Measurements from ENCODE around the gene HOXB2.
"Not testable (repeated sequence)": the region's sequence is repeated elsewhere in the genome, so short reads cannot be mapped to it uniquely, and the experiment has no call there.

The HOXB2 gene

DNA sequence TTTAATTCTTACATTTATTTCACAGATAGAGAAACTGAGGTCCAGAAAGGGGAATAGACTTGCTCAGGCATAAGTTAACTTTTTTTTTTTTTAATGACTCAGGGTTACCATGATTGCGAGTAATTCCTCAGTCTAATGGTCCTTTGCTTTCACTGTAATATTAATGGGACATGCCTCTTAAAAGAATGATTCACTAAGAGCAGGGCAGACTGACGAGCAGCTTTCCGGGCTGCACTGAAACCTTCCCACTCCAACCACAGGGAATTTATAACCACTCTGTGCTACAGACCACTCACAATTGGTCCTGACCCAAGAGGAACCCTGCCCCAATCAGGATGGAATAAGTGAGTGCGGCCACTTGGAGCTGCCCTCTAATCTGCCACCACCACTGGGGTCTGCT is 5.7 kb downstream of the HOXB2 start:
- FAIRE-seq, result no peak

DNA sequence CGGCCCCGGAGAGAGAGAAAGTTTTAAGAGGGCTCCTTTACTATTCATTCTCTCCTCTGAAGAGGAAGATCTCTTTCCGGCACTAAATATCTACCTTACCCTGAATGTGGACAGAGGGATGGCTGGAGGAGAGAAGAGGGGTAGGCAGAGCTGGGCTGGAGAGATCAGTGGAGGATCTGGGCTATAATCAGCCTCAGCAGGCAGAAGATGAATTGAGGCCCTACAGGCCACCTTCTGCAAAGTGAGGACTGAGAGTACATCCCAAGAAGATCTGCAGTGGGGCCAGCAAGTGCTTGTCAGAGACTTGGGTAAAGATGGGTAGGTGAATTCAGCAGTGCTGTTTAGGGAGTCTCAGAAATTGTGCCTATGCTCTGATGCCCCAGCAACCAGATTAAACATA is 7.6 kb downstream of the HOXB2 start:
- no peak for FAIRE-seq

DNA sequence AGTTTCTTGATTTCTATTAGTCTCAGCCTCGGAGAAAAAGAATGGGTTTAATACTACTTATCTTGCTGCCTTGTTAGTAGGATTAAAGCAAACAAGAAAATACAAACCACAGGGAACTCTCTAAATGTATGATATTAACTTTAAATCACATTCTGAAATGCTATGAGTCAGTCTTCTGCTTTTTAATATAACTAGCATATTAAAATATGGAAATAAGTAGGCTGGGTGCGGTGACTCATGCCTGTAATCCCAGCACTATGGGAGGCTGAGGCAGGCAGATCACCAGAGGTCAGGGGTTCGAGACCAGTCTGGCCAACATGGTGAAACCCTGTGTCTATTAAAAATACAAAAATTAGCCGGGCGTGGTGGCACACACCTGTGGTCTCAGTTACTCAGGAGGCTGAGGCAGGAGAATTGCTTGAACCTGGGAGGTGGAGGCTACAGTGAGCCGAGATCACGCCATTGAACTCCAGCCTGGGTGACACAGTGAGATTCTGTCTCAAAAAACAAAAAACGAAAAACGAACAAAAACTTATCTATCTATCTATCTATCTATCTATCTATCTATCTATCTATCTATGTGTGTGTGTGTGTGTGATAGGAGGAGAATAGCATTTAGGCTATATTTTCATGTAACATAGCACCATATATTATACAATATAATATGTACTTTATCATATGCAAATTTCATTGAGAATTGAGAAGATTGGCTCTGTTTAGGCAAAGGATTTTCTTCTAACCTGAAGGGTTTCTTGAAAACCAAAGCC is 8.9 kb downstream of the HOXB2 start:
- FAIRE-seq, result not testable (repeated sequence)

DNA sequence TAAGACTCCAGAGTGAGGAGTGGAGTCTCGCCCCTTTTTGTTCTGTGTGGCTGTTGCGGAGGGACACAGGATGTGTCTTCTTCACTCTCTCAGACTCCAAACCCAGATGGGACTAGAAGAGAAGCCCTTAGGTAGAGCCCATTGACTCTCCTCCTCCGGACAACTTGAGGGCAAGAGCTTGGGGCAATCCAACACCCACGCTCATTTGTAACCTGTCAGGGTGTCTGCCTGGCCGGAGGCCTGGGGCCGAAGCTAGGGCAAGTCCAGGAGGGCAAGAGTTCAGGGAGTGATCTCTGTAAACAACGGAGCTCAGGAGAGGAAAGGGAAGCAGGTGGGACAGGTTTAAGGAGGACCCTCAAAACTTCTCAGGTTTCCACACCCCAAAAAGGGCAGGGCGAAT is 12.6 kb downstream of the HOXB2 start:
- FAIRE-seq, result no peak

DNA sequence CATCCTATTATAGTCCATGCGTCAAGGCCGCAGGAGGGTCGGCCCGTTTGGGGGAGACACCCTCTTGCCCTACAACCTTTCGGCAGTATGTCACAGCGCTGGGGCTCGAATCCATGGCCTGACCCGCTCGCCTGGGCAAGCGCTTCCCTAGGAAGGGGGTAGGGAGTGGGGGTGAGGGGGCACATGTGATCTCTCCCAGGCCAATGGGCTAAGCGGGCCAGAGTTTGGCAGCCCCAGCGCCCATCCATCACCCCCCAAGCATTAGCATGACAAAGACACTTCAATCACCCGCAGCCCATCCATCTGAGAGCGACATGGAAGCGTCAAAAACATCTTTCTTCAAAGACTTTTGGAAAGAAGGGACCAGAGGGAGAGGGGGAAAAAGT is 14.0 kb downstream of the HOXB2 start, which contains the start of gene HOXB1:
TSS of gene HOXB1 (minus strand) at position 125 of the 386 bp plus-strand sequence. CDS start at position 18, 107 bp downstream.
- FAIRE-seq, result no peak

DNA sequence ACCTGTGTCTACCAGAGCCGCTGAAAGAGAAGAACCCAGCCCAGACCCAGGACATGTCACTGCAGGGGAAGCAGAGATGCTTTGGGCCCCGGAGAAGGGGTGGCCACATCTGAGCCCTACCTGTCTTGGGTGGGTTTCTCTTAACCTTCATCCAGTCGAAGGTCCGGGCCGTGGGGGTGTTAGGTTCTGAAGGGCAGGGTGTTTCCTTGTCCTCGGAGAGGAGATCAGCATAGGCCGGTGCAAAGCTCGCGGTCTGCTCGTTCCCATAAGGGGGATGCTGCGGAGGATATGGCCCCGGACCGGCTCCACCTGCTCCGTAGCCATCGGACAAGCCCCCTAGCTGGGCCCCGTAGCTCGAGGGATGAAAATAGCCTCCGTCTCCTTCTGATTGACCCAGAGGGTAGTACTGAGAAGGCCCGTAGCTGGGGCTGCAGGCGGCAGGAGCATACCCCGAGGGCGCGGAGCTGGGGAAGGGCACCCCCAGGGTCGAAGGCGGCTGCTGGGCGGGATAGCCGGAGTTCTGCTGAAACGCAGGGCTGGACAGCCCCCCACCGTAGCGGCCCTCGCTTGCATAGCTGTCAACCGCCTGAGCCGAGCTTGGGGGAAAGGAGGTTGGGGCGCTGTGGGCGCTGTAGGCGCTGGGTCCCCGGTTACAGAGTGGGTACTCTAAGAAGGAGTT is 14.6 kb downstream of the HOXB2 start:
- FAIRE-seq, result no peak

DNA sequence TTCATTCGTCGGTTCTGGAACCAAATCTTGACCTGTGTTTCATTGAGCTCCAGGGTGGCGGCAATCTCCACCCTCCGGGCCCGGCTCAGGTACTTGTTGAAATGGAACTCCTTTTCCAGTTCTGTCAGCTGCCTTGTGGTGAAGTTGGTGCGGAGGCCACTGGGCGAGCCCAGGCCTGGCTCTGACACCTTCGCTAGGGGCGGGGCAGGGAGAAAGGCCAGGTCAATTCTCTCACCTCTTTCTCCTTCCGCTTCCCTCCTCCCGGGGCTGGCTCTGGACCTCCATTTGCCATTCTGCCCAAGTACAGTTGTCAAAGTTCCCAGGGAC is 15.3 kb downstream of the HOXB2 start:
- no peak for FAIRE-seq

DNA sequence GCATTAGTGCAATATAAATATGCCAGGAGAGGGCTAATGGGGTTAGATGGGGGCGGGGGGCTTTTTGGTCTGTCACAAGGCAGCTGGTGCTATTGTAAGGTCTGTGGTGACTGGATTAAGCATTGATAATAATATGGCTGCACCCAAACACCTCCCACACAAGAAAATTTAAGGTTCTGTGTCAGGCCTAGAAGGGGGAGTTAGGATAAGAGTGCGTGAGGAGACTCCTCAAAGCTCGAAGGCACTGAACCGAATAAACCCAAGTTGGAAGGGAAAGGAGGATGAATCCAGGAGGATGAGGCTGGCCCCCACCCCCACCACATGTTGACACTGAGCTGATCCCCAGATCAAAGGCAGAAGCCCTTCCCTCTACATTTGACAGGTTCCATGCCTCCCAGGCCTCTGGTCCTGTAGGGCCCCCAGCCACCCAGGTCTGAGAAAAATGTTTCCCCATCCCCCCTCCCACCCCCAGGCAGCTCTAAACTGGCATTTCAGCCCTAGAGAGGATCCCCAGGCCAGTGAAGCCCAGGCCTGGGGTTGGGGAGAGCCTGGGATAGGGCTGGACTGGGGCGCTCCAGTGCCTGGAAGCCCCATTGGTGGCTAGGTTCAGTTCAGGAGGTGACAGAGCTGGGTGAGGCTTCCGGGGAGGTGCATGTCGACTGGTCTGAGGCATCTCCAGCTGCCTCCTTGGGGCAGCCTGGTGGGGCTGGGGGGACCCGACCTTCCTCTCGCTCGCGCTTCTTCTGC is 15.8 kb downstream of the HOXB2 start:
- no peak for FAIRE-seq

DNA sequence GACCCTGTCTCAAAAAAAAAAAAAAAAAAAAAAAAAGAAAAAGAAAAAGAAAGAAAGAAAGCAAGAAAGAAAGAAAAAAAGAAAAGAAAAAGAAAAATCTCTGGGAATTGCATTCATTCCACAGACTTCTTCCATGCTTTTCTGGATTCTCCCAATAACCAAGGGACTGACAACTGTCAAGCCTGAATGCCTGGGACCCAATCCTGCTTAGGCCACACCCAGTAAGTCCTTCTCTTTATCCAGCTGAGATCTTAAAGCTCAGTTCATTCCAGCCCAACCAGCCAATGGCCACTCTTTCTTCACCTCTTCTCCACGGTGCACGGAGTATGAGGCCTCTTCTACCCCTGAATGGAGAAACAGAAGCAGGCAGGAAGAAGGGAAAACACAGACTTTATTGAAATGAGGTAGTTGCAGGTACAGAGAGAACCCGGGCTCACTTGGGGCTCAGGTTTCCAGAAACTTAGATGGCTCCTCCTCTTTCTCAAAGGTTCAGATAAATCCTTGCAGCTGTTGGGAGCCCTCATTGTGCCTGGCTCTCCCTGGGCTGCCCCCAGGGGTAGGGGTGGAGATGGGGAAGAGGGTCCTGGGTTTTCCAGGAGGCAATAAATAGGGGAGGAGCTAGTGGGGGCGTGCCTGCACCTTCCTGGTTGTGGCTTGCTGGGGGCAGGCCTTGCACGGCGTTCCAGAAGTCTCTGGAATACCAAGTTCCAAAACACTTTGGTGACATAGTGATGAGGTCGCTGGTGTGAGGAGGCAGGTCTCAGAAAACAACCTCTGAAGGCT is 16.6 kb downstream of the HOXB2 start:
- FAIRE-seq, result no peak

DNA sequence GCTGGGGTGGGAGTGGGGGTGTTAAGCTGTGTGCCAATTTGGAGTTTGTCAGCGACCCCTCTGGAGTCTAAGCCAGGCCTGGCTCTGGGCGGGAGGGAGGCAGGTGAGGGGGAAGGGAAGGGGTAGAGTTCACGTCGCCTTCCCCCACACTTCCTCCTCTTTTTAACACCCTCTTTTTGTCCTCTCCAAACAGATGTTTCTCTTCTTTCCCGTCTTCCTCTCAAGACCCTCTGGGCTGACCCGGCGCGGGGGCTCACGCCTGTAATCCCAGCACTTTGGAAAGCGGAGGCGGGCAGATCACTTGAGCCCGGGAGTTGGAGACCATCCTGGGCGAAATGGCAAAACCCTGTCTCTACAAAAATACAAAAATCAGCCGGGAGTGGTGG is 17.4 kb downstream of the HOXB2 start:
- FAIRE-seq, result no peak

DNA sequence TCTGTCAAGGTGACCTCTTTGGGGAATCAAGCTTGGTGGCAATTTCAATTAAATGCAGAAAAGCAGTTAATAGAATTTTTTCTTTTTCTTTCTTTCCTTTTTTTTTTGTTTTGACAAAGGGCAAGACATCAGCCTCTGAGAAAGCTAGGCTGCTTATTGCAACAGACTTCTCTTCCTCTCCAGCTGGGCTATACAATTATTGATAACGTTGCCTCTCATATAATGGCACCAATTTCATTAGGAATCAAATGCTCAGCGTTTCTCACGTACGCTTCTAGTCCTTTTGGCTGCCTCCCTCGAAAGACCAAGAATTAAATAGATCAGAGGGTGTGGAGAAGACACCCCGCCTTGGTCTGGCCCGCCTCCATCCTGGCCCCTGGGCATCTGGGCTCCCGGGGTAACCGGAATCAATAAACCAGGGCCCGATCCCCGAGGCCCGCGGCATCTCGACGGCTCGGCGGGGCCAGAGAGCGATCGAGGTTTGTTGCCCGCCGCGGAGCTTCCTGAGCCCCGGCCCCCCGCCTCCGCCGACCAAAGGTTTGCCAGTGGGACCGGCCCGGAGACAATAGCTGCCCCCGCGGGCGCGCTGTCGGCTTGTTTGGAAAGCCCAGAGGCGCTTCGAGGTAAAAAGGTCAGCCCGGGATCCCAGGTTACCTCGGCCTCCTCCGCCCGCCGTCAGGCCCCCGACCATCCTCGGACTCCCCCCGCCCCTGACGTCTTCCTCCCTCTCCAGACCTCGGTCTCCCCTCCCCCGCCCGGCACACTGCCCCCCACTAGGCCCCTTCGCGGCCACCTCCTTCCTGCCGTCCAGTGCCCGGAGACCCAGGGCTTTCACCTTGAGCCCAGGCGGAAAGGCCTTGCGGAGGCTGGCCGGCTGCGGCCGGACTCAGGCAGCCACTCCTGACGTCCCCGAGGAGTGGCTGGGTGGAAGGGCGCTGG is 18.0 kb downstream of the HOXB2 start:
- FAIRE-seq, result no peak

DNA sequence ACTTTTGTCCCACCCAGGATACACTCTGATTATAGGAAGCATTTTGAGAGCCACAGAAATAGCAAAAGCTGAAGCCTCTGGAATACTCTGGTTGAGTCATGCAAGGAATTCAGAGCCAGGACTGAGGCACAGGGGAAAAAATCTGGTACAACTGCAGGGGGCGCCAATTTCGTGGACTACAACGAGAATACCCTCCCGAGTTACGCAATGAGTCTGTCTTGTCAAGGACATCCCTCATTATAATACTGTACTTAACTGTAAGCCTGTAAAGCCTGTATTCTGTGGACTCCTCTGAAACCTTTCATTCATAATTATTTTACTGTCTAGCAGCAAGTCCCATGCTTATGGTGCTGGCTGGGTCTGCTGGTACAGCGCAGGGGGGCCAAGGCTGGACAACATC is 21.9 kb downstream of the HOXB2 start:
- FAIRE-seq, result no peak

DNA sequence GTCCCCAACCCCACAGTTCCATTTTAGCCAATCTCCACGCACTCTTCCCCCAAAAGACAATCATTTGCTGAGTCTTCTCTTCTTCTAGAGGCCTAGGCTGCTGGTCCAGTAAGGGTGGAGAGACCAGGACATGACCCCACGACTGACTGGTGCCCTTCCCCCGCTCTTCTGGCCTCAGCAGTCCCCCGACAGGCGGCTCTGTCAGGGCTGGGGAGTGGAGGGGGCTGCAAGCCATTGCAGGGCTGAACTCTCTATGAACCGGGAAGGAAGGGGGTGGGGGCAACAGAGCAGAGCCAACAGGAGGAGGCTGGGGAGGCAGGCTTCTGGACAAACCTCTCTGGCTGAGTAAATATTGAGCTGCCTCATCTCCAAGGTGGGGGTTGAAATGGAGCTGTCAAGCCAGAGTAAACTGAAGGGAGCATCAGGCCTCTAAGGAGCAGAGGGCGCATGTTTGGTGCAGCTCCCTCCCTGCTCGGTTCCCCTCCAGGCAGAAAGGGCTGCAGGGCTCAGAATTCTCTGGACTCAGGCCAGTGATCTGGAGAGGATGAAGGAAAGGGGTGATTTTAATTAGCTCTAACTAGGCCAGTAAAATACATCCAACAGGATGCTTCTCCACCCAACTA is 22.8 kb downstream of the HOXB2 start:
- no peak for FAIRE-seq

DNA sequence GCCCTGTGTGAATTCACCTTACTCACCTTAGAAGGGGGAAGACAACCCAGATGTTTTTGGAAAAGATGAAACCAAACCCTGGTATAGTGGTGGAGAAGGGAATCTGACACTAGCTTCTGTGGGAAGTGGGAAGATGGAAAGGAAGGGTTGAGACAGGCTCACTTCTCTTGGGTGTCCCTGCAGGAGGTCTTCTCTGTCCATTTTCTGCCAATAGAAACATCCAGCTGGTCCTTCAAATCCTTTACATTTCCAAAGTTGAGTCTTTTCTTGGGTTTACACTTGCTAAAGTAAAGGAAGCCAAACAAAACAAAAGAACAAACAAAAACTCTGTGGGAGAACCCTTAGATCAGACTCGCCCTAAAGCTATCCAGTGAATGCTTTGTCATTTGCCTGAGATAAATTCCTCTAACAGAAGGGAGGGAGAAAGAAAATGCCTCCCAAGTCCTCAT is 24.3 kb downstream of the HOXB2 start:
- no peak for FAIRE-seq

DNA sequence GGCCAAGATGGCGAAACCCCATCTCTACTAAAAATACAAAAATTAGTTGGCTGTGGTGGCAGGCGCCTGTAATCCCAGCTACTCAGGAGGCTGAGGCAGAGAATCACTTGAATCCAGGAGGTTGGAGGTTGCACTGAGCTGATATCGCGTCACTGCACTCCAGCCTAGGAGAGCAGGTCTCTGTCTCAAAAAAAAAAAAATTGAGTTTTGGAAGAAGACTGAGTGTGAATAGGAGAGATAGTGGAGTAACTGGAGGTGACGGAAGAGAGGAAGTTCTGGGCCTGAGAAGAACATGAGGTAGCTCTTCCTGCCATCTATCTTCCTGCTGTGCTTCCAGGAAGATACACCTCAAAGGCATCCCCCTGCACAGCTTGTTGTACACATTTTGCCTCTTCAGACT is 25.5 kb downstream of the HOXB2 start:
- FAIRE-seq, result no peak

DNA sequence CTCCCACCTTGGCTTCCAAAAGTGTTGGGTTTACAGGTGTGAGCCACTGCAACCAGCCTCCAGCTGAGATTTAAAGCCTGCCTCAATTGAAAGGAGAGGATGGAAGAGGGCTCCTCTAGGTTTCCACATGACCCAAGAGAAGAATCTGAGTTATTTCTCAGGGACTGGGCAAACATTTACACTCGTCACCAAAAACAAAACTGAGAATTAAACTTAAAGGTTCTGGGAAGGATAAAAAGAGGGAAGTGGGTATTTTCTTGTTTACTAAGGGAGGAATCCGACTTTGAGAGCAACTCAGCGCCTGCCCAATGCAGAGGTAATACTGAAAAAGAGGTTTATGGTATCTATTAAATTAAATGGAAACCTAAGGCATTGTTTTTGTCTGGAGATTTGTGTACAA is 27.4 kb downstream of the HOXB2 start:
- FAIRE-seq, result no peak

DNA sequence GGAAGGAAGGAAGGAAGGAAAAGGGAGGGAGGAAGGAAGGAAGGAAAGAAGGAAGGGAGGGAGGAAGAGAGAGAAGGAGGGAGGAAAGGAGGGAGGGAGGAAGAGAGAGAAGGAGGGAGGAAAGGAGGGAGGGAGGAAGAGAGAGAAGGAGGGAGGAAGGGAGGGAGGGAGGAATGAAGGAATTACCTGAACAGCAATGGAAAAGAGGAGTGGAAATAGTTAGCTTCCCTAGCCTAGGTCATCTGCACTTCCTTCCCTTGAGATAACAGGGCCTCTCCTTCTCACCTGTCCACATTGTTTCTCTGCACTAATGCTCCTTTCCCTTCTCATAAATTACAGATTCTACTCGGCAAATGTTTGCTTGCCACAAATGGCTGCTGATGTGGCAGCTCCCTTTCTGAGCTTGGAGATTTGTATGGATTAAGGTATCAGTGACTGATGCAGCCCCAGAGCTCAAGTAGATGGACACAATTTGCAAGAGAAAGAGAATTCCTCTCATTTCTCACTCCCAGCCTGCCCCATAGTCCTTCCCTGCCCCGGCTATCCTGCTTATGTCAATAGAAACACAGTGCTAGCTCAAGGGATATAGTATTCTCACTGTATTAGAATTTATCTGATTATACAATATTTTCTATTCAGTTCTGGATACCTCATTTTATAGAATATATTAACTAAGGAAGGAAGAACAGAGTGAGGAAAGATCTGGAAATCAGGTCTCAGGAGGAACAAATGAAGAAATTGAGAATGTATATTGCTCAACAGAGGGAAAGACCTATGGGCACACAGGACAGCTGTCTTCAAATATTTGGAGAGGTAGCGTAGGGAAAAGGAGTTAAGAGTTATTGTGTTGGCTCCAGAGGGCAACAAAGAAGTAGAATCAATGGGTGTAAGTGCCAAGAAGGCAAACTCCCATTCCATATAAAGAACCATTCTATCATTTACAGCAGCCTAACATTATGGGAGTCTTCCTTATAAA is 28.7 kb downstream of the HOXB2 start:
- no peak for FAIRE-seq

DNA sequence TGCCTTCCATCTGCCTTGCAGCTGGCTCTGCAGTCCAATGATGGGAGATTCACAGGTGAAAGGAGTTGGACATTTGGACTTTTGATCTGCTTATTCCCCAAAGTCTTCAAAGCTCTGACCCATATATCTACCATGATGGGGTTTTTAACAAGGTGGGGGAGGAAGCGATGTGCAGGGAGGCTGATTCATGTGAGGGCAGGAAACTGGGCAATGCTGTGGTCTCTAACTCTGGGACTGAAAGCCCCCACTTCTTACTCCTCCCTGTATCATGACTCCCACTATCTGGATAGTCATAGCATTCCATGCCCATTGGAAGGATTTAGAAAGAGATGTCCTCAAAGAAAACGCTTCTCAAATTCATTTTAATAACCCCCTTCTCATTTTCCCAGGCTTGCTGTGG is 30.4 kb downstream of the HOXB2 start:
- FAIRE-seq, result no peak

DNA sequence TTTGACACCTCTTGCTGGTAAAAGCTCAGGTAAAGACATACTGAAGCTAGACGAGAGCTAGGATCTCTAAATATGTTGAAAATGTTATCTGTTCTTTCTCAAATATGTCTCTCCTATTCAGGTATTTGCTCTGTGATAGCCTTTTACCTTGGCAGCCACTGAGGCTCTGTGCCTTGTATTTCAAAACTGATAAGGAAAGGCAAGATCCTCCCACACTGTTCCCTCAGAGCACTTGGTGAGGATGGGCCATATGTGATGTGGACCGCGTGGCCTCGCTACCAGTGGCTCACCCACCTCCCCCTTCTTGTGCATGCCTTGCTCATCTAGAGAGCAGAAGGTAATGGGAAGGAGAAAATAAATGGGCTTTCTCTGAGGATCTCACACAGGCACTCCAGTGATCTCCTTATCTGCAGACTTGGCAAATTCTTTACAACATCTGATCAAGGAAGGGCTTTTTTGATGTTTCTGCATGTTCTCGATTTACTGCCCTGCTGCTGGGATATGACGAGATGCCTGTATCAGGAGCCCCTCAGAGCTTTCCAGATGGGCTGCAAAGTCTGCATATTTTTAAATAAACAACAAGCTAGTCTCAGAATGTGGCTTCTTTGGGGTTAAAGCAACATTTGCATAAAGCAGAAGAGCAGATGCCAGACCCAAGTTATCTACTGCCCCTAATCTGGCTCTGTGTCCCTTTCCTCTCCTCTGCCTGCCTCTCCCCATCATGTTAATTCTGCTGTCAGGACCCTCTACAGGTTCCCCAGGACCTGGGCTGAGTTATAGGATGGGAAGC is 31.0 kb downstream of the HOXB2 start:
- no peak for FAIRE-seq
